Endothelial cell of umbilical vein (primary cell): ENCODE data around the gene ITPRID2. TPM values are rescaled to one million over a fixed set of nuclear protein-coding genes. Genes with fewer than 3 reads are reported as not detected.

Source experiments
- BruUV-seq: library from RNA; stranded (reverse); fragments of 400-500 nt; replicated peaks from 2 replicates; lab custom pipeline; 2021; lab: Mats Ljungman, UMichigan
- CTCF ChIA-PET: fragments of 300-600, 350-600 bp; sonication (Branson Sonifier 250); formaldehyde crosslinking; loops from one replicate; lab custom pipeline; 2021; ENCODE audit warnings: antibody characterized with exemption, inconsistent platforms; lab: Charles Lee
- POLR2A ChIA-PET: fragments of 300-600, 350-600 bp; sonication (Branson Sonifier 250); formaldehyde crosslinking; loops from one replicate; lab custom pipeline; 2021; ENCODE audit warnings: antibody characterized with exemption, inconsistent platforms; lab: Charles Lee
- DNase-seq: peaks from one replicate; pipeline ENCODE4 v3.0.0-alpha.2; 2011; ENCODE audit warnings: low read depth, low spot score
- FAIRE-seq: peaks from 2 replicates; lab custom pipeline; 2011; peaks lifted over from hg19 to GRCh38; lab: Jason Lieb, UNC
- H2AFZ ChIP-seq: 2 replicates; pipeline ENCODE4 v1.6.0; 2012; ENCODE audit warnings: low read depth, low read length, control low read depth, inconsistent platforms
- H3K27ac ChIP-seq: 2 replicates; pipeline ENCODE4 v1.5.1; 2011; ENCODE audit warnings: low read depth, mild to moderate bottlenecking, control low read depth, low read length, moderate library complexity; ENCODE audit not compliant: insufficient read depth
- H3K27me3 ChIP-seq, 2 experiments: 2 replicates each; pipeline versions ENCODE4 v1.6.0 to v1.6.1; 2011; ENCODE audit warnings: low read length in 2 of 2, mixed read lengths in 1 of 2; ENCODE audit not compliant: control insufficient read depth in 2 of 2, insufficient read depth in 2 of 2
- H3K36me3 ChIP-seq, 2 experiments: 2 replicates in 1 of 2; 3 replicates in 1 of 2; pipeline ENCODE4 v1.5.1; 2011; ENCODE audit warnings: low read length in 2 of 2, mild to moderate bottlenecking in 1 of 2, moderate library complexity in 1 of 2; ENCODE audit not compliant: control insufficient read depth in 2 of 2, insufficient read depth in 2 of 2; ENCODE audit errors: extremely low read depth in 1 of 2
- H3K4me1 ChIP-seq: 3 replicates; pipeline ENCODE4 v1.5.1; 2011; ENCODE audit warnings: mild to moderate bottlenecking, low read length; ENCODE audit not compliant: control insufficient read depth, insufficient read depth; ENCODE audit errors: extremely low read depth
- H3K4me2 ChIP-seq: 2 replicates; pipeline ENCODE4 v1.6.1; 2011; ENCODE audit warnings: low read length, control low read depth, mixed read lengths; ENCODE audit not compliant: insufficient read depth
- H3K4me3 ChIP-seq, 3 experiments: fragments of 200-600 bp in 1 of 3; sonication (generic), shearing (Covaris generic) in 1 of 3; replicated peaks in 1 of 3; 2 replicates each; pipeline ENCODE4 v1.5.1; 2011 to 2016; ENCODE audit warnings: control low read depth in 3 of 3, low read length in 3 of 3, mild to moderate bottlenecking in 2 of 3, inconsistent platforms in 1 of 3, low read depth in 1 of 3, moderate library complexity in 1 of 3; ENCODE audit not compliant: insufficient read depth in 1 of 3
- H3K79me2 ChIP-seq: 2 replicates; pipeline ENCODE4 v1.6.0; 2012; ENCODE audit warnings: low read length, inconsistent platforms; ENCODE audit not compliant: control insufficient read depth, insufficient read depth
- H3K9ac ChIP-seq: replicated peaks from 2 replicates; pipeline ENCODE3; 2011; ENCODE audit warnings: low read length, control low read depth; ENCODE audit not compliant: insufficient read depth; ENCODE audit errors: extremely low read depth
- H3K9me1 ChIP-seq: replicated peaks from 3 replicates; pipeline ENCODE4 v1.6.0; 2011; ENCODE audit warnings: mild to moderate bottlenecking, low read length; ENCODE audit not compliant: control insufficient read depth, insufficient read depth; ENCODE audit errors: extremely low read depth
- H3K9me3 ChIP-seq: replicated peaks from 2 replicates; pipeline ENCODE4 v1.5.1; 2012; ENCODE audit warnings: low read length, inconsistent platforms; ENCODE audit not compliant: control insufficient read depth, insufficient read depth
- H4K20me1 ChIP-seq: replicated peaks from 2 replicates; pipeline ENCODE3; 2011; ENCODE audit warnings: mild to moderate bottlenecking, low read length; ENCODE audit not compliant: control insufficient read depth, insufficient read depth; ENCODE audit errors: extremely low read depth
- CTCF ChIP-seq, 2 donors: IDR thresholded peaks; 1 replicate in 1 of 2; 2 replicates in 1 of 2; pipeline ENCODE4 v1.5.1; 2011; ENCODE audit warnings: low read length in 2 of 2, mild to moderate bottlenecking in 2 of 2, moderate library complexity in 2 of 2, control low read depth in 1 of 2, inconsistent platforms in 1 of 2, low read depth in 1 of 2; ENCODE audit not compliant: insufficient read depth in 1 of 2; ENCODE audit errors: extremely low read depth in 1 of 2
- EZH2 ChIP-seq: IDR thresholded peaks from 2 replicates; pipeline ENCODE4 v1.6.1; 2012; ENCODE audit warnings: borderline replicate concordance, low read depth, mild to moderate bottlenecking, moderate library complexity, low read length, inconsistent platforms; ENCODE audit not compliant: severe bottlenecking
- FOS ChIP-seq: IDR thresholded peaks from 2 replicates; pipeline ENCODE4 v1.6.1; 2011; ENCODE audit warnings: mild to moderate bottlenecking, low read length, moderate library complexity, borderline replicate concordance; ENCODE audit not compliant: insufficient read depth
- GATA2 ChIP-seq: IDR thresholded peaks from 2 replicates; pipeline ENCODE4 v1.7.0; 2011; ENCODE audit warnings: low read depth, mild to moderate bottlenecking, moderate library complexity, mixed read lengths, low read length; ENCODE audit not compliant: insufficient read length, insufficient read depth
- JUN ChIP-seq: IDR thresholded peaks from 2 replicates; pipeline ENCODE4 v1.6.1; 2011; ENCODE audit warnings: borderline replicate concordance, low read depth; ENCODE audit not compliant: insufficient read length, insufficient read depth
- MAX ChIP-seq: IDR thresholded peaks from 2 replicates; pipeline ENCODE4 v1.6.1; 2011; ENCODE audit not compliant: insufficient read depth, insufficient read length
- MYC ChIP-seq: IDR thresholded peaks from one replicate; pipeline ENCODE4 v1.6.1; 2011; ENCODE audit warnings: mild to moderate bottlenecking, low read depth, low read length
- POLR2A ChIP-seq: IDR thresholded peaks from 2 replicates; pipeline ENCODE4 v1.6.1; 2012; ENCODE audit warnings: low read depth, mild to moderate bottlenecking, control low read depth, low read length
- POLR2AphosphoS5 ChIP-seq: IDR thresholded peaks from 2 replicates; pipeline ENCODE4 v1.6.1; 2012; ENCODE audit warnings: low read depth, mild to moderate bottlenecking, control low read depth, low read length, moderate library complexity; ENCODE audit not compliant: insufficient read depth
- dilution Hi-C: fragments of 300-500 bp; cut with MboI; formaldehyde crosslinking; loops from one replicate; pipeline ENCODE4 v1.15.0; 2019; ENCODE audit warnings: low sequenced_read_pairs; ENCODE audit not compliant: extremely low pct_ligation_motif_present
- intact Hi-C: fragments of 100-400 bp; cut with micrococcal nuclease; formaldehyde crosslinking; loops from one replicate; pipeline ENCODE4 v1.10.0; 2022
- polyA plus RNA-seq, 4 experiments: library from polyadenylated mRNA; depleted of rRNA in 3 of 4; stranded (reverse) in 3 of 4; unstranded in 1 of 4; fragments of >200 nt; gene quantifications; 2 replicates each; pipeline versions ENCODE4 v1.2.1 to v1.2.3, GENCODE V29; 2011 to 2012; ENCODE audit warnings: missing spikeins in 1 of 4
- total RNA-seq: library from RNA; stranded (reverse); gene quantifications from 2 replicates; pipeline ENCODE4 v1.2.3, GENCODE V29; 2021

ITPRID2 gene
- total and polyA plus RNA-seq, 2 donors (not counting 3 experiments of a cell fraction or from before 2014, with no cell fraction given): 37.6 to 272 TPM

GRCh38 chr2:181910028-181910831 is 18.7 kb downstream of the ITPRID2 start:
- dilution Hi-C loops (loop anchor here (25.0 kb wide), 1 partner anchor 148 kb away; no protein-coding TSS in a partner anchor), intact Hi-C loops (no loop called here)
- ChIA-PET CTCF (interaction anchor here (0.8 to 1.8 kb wide), 9 partner anchors 10 to 739 kb away, joined by 3 to 17 read pairs (median 5); no protein-coding TSS in a partner anchor), POLR2A (interaction anchor here (0.8 kb wide), 1 partner anchor 40 kb away, joined by 3 read pairs; no protein-coding TSS in a partner anchor)
- DNase-seq (no peak), FAIRE-seq (no peak)
- Histone ChIP-seq H3K79me2 (peaks cover 55% of the 10 kb centered on the region), H3K9me3 (no peaks in the 10 kb centered on the region), H3K27ac (no peak overlapping the region), H3K9me1 (no peaks in the 10 kb centered on the region), H3K4me3 (no peak overlapping the region), H3K9ac (no peak overlapping the region), H3K4me2 (no peak overlapping the region), H4K20me1 (peaks cover 8% of the 10 kb centered on the region), H3K4me1 (peaks cover 27% of the 10 kb centered on the region), H3K36me3 (peaks cover 6 to 32% of the 10 kb centered on the region in 2 experiments), H3K27me3 (no peaks in the 10 kb centered on the region), H2AFZ (no peak overlapping the region)
- TF ChIP-seq JUN (no peak), FOS (no peak), MAX (no peak), POLR2A (no peak), MYC (no peak), POLR2AphosphoS5 (no peak), EZH2 (no peak), GATA2 (no peak), CTCF (IDR thresholded peaks at IDR 0.05; ENCODE audit: extremely low read depth in 1 of 2, insufficient read depth in 1 of 2, low read depth in 1 of 2, low read length in 2 of 2) (no peak)
- no TSS peak for BruUV-seq
